A673 (cell line): ENCODE results near the gene CNPY1. TPM values are rescaled to one million over a fixed set of nuclear protein-coding genes. Genes with fewer than 3 reads are reported as not detected.

ENCODE experiments used
- BruUV-seq: library from RNA; stranded (reverse); fragments of 400-500 nt; replicated peaks from 2 replicates; lab custom pipeline; 2021; lab: Mats Ljungman, UMichigan
- CTCF ChIA-PET: fragments of 300-600 bp; sonication (Branson Sonifier 250); formaldehyde crosslinking; loops from one replicate; lab custom pipeline; 2022; ENCODE audit warnings: antibody characterized with exemption; lab: Charles Lee
- POLR2A ChIA-PET: fragments of 300-600 bp; sonication (Branson Sonifier 250); formaldehyde crosslinking; loops from one replicate; lab custom pipeline; 2022; ENCODE audit warnings: antibody characterized with exemption; ENCODE audit not compliant: low non-redundant PET; lab: Charles Lee
- DNase-seq: peaks from one replicate; pipeline ENCODE4 v3.0.0-alpha.2; 2015; ENCODE audit warnings: low spot score
- H3K27ac ChIP-seq: fragments of 200-600 bp; sonication (generic); 2 replicates; pipeline ENCODE4 v1.5.1; 2016; ENCODE audit warnings: mixed run types, low read depth, mild to moderate bottlenecking, mixed read lengths, antibody characterized with exemption, low read length; ENCODE audit not compliant: poor library complexity, severe bottlenecking
- H3K27me3 ChIP-seq: fragments of 200-600 bp; sonication (generic); replicated peaks from 2 replicates; pipeline ENCODE4 v1.6.1; 2017; ENCODE audit warnings: mixed run types, low read depth, mild to moderate bottlenecking, mixed read lengths, antibody characterized with exemption, low read length; ENCODE audit not compliant: insufficient read depth, poor library complexity
- H3K36me3 ChIP-seq: fragments of 200-600 bp; sonication (generic); 2 replicates; pipeline ENCODE4 v1.6.1; 2016; ENCODE audit warnings: mixed run types, mild to moderate bottlenecking, mixed read lengths, antibody characterized with exemption, low read length; ENCODE audit not compliant: insufficient read depth, poor library complexity, severe bottlenecking
- H3K4me1 ChIP-seq: fragments of 200-600 bp; sonication (generic); 2 replicates; pipeline ENCODE4 v1.6.1; 2017; ENCODE audit warnings: mixed run types, mild to moderate bottlenecking, mixed read lengths, antibody characterized with exemption, low read length; ENCODE audit not compliant: insufficient read depth, poor library complexity, severe bottlenecking
- H3K4me3 ChIP-seq: fragments of 200-600 bp; sonication (generic); 2 replicates; pipeline ENCODE4 v1.5.1; 2016; ENCODE audit warnings: low read depth, mixed run types, mild to moderate bottlenecking, mixed read lengths, low read length; ENCODE audit not compliant: poor library complexity, severe bottlenecking
- H3K9me3 ChIP-seq: fragments of 200-600 bp; sonication (generic); 2 replicates; pipeline ENCODE4 v1.6.1; 2016; ENCODE audit warnings: mixed run types, low read depth, mild to moderate bottlenecking, mixed read lengths, antibody characterized with exemption, low read length; ENCODE audit not compliant: poor library complexity, severe bottlenecking
- CTCF ChIP-seq: fragments of 300-800, 200-600 bp; sonication (generic); conservative IDR thresholded peaks from 2 replicates; pipeline ENCODE4 v1.5.1; 2017; ENCODE audit warnings: low read depth, mild to moderate bottlenecking, antibody characterized with exemption, low read length, moderate library complexity, mixed read lengths
- EZH2 ChIP-seq: fragments of 200-600 bp; sonication (generic); IDR thresholded peaks from 2 replicates; pipeline ENCODE4 v1.6.1; 2017; ENCODE audit warnings: borderline replicate concordance, low read depth, mild to moderate bottlenecking, mixed read lengths, antibody characterized with exemption, low read length; ENCODE audit not compliant: poor library complexity, severe bottlenecking
- intact Hi-C: fragments of 100-400 bp; cut with micrococcal nuclease; formaldehyde crosslinking; loops from one replicate; pipeline ENCODE4 v1.10.0; 2022; ENCODE audit not compliant: unreplicated experiment
- total RNA-seq: library from RNA; stranded (reverse); gene quantifications from 2 replicates; pipeline ENCODE4 v1.2.3, GENCODE V29; 2021

The CNPY1 gene
- total RNA-seq, 1 experiment from 2014 or later: not detected

DNA sequence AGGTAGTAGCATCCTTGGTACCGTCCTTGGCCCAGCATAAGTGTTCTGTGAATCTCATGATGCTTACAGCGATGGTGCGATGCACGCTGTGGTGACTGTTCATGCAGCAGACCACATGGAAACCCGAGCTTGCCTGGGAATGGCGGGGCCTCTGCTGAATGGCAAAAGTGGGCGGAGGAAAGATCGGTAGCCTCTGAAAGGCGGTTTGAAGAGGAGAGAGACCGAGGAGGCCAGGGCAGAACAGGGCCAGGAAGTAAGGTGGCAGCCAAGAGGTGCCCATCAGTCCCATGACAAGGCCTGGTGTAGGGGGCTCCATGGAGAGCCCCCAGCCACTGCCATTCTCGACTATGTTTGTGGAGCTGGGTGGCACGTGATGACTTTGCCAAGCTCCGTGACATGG lies 33.2 kb upstream of the CNPY1 start:
- Histone ChIP-seq H3K4me1 (no peaks in the 10 kb centered on the region), H3K4me3 (no peak overlapping the region), H3K9me3 (no peaks in the 10 kb centered on the region), H3K27me3 (peaks cover 31% of the 10 kb centered on the region), H3K27ac (no peak overlapping the region), H3K36me3 (no peaks in the 10 kb centered on the region)
- POLR2A ChIA-PET: no interaction called here
- CTCF ChIA-PET: no interaction called here
- BruUV-seq: no TSS peak
- intact Hi-C loops: no loop called here
- TF ChIP-seq CTCF (no peak), EZH2 (no peak)
- no peak for DNase-seq

GRCh38 chr7:155578016-155578415 lies 31.7 kb upstream of the CNPY1 start:
- intact Hi-C loops: no loop called here
- no peak for TF ChIP-seq CTCF
- TF ChIP-seq EZH2: no peak
- POLR2A ChIA-PET: no interaction called here
- Histone ChIP-seq H3K9me3 (no peaks in the 10 kb centered on the region), H3K4me3 (no peak overlapping the region), H3K27me3 (peaks cover 22% of the 10 kb centered on the region), H3K36me3 (no peaks in the 10 kb centered on the region), H3K4me1 (no peaks in the 10 kb centered on the region), H3K27ac (no peak overlapping the region)
- BruUV-seq: no TSS peak
- CTCF ChIA-PET: no interaction called here
- DNase-seq: no peak

- H3K27ac ChIP-seq: no peak overlapping the region
- POLR2A ChIA-PET: no interaction called here
- H3K27me3 ChIP-seq: peaks cover 20% of the 10 kb centered on the region
- TF ChIP-seq CTCF (no peak), EZH2 (no peak)
- H3K9me3 ChIP-seq: no peaks in the 10 kb centered on the region
- BruUV-seq: no TSS peak
- no peak overlapping the region for H3K4me3 ChIP-seq
- DNase-seq: no peak
- H3K4me1 ChIP-seq: no peaks in the 10 kb centered on the region
- intact Hi-C loops: no loop called here
- CTCF ChIA-PET: no interaction called here
- H3K36me3 ChIP-seq: no peaks in the 10 kb centered on the region
These were observed 31.1 kb upstream of the CNPY1 start for GRCh38 chr7:155577509-155577905.
